HG02973 (cell line): Measurements from ENCODE around the gene BST1.

Experiments
- ATAC-seq: cut with Tn5 transposase; IDR thresholded peaks from one replicate; pipeline ENCODE4 v1.9.1; 2021; ENCODE audit warnings: moderate library complexity; ENCODE audit not compliant: unreplicated experiment

Gene BST1

GRCh38 chr4:15676039-15676438 is 26.8 kb upstream of the BST1 start:
- ATAC-seq, result no peak

GRCh38 chr4:15676899-15677298 is 26.0 kb upstream of the BST1 start:
- no peak for ATAC-seq

GRCh38 chr4:15677507-15677988 is 25.3 kb upstream of the BST1 start:
- no peak for ATAC-seq

GRCh38 chr4:15681067-15681371 is 21.8 kb upstream of the BST1 start:
- no peak for ATAC-seq

GRCh38 chr4:15681372-15682241 is 21.3 kb upstream of the BST1 start, which contains the start of gene FAM200B:
TSS of gene FAM200B (plus strand) at chr4:15681827. CDS start at chr4:15686978, 5,151 bp downstream.
- peak; percentile 89 for ATAC-seq

GRCh38 chr4:15682242-15683142 is 20.4 kb upstream of the BST1 start:
- no peak for ATAC-seq

GRCh38 chr4:15683143-15683495 is 19.7 kb upstream of the BST1 start:
- no peak for ATAC-seq

GRCh38 chr4:15684498-15684897 is 18.4 kb upstream of the BST1 start:
- no peak for ATAC-seq

GRCh38 chr4:15688051-15688450 is 14.8 kb upstream of the BST1 start:
- no peak for ATAC-seq

GRCh38 chr4:15689540-15689939 is 13.3 kb upstream of the BST1 start:
- no peak for ATAC-seq

- ATAC-seq, result no peak
Observed at GRCh38 chr4:15690020-15690809, 12.7 kb upstream of the BST1 start.

- ATAC-seq, result no peak
Observed at GRCh38 chr4:15691346-15692135, 11.3 kb upstream of the BST1 start.

GRCh38 chr4:15692602-15693001 is 10.3 kb upstream of the BST1 start:
- no peak for ATAC-seq

- ATAC-seq, result no peak
Observed at GRCh38 chr4:15694431-15694830, 8.4 kb upstream of the BST1 start.

- no peak for ATAC-seq
Observed at GRCh38 chr4:15695240-15695699, 7.6 kb upstream of the BST1 start.

- no peak for ATAC-seq
Observed at GRCh38 chr4:15695729-15696128, 7.1 kb upstream of the BST1 start.

- ATAC-seq, result no peak
Observed at GRCh38 chr4:15696866-15697265, 6.0 kb upstream of the BST1 start.

- no peak for ATAC-seq
Observed at GRCh38 chr4:15703439-15703838, 574 bp downstream of the BST1 start.

GRCh38 chr4:15704129-15704528 is 1.3 kb downstream of the BST1 start:
- ATAC-seq, result no peak
